Measurements from ENCODE around the gene PEDS1.

DNA sequence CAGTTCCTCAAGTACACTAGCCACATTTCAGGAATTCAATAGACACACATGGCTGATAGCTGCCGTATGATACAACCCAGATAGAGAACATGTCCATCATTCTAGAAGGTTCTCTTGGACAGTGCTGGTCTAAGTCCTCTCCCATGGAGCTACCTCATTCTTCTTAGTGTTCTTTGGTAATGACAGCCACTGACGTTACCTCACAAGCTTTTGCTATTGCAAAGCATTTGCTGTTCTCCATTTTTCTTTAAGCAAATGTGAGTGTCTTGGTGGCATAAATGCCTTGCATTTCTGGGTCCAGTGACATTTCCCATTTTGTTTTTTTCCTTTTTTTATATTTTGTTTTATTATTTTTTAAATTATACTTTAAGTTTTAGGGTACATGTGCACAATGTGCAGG, 28.8 kb upstream of the PEDS1 start:
- TF ChIP-seq, protein P1, sequence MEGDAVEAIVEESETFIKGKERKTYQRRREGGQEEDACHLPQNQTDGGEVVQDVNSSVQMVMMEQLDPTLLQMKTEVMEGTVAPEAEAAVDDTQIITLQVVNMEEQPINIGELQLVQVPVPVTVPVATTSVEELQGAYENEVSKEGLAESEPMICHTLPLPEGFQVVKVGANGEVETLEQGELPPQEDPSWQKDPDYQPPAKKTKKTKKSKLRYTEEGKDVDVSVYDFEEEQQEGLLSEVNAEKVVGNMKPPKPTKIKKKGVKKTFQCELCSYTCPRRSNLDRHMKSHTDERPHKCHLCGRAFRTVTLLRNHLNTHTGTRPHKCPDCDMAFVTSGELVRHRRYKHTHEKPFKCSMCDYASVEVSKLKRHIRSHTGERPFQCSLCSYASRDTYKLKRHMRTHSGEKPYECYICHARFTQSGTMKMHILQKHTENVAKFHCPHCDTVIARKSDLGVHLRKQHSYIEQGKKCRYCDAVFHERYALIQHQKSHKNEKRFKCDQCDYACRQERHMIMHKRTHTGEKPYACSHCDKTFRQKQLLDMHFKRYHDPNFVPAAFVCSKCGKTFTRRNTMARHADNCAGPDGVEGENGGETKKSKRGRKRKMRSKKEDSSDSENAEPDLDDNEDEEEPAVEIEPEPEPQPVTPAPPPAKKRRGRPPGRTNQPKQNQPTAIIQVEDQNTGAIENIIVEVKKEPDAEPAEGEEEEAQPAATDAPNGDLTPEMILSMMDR (IDR thresholded peaks at IDR 0.05; ENCODE audit: poor library complexity, severe bottlenecking) = no peak
- TF ChIP-seq MXI1 (conservative IDR thresholded peaks at IDR 0.05; ENCODE audit: poor library complexity, severe bottlenecking) (no peak), RAD21 (conservative IDR thresholded peaks at IDR 0.05) (no peak), TAF1 (IDR thresholded peaks at IDR 0.05; ENCODE audit: low read depth) (no peak), POLR2AphosphoS5 (IDR thresholded peaks at IDR 0.05) (no peak), EZH2 (IDR thresholded peaks at IDR 0.05; ENCODE audit: borderline replicate concordance, insufficient read depth, low read length, poor library complexity, severe bottlenecking) (no peak)
